IPS-18a (cell line): ENCODE data around the gene WTAP.
"Not testable (repeated sequence)": the region's sequence is repeated elsewhere in the genome, so short reads cannot be mapped to it uniquely, and the experiment has no call there.

Source experiments
- H3K27ac ChIP-seq: one replicate; pipeline ENCODE4 v1.5.1; 2013; ENCODE audit warnings: low read length
- H3K27me3 ChIP-seq: one replicate; pipeline ENCODE4 v1.6.1; 2013; ENCODE audit warnings: mild to moderate bottlenecking, low read length; ENCODE audit not compliant: control insufficient read depth, insufficient read depth
- H3K36me3 ChIP-seq: one replicate; pipeline ENCODE4 v1.6.1; 2013; ENCODE audit warnings: low read depth, low read length; ENCODE audit not compliant: control insufficient read depth
- H3K4me1 ChIP-seq: one replicate; pipeline ENCODE4 v1.6.1; 2013; ENCODE audit warnings: low read depth, low read length; ENCODE audit not compliant: control insufficient read depth
- H3K4me3 ChIP-seq: one replicate; pipeline ENCODE4 v1.5.1; 2013; ENCODE audit warnings: low read length
- H3K9ac ChIP-seq: one replicate; pipeline ENCODE4 v1.6.1; 2013; ENCODE audit warnings: mild to moderate bottlenecking, low read length, moderate library complexity
- H3K9me3 ChIP-seq: one replicate; pipeline ENCODE4 v1.6.1; 2013; ENCODE audit warnings: low read depth, low read length; ENCODE audit not compliant: control insufficient read depth

Gene WTAP

GRCh38 chr6:159687341-159687740 is 40.0 kb upstream of the WTAP start:
- Histone ChIP-seq H3K27me3 (no peaks in the 10 kb centered on the region), H3K9me3 (no peaks in the 10 kb centered on the region), H3K27ac (no peak overlapping the region), H3K9ac (no peak overlapping the region), H3K4me1 (peaks cover 14% of the 10 kb centered on the region), H3K4me3 (no peak overlapping the region), H3K36me3 (peaks cover 33% of the 10 kb centered on the region)

GRCh38 chr6:159688266-159688905 is 38.9 kb upstream of the WTAP start:
- H3K9ac ChIP-seq = no peak overlapping the region

GRCh38 chr6:159689001-159689400 is 38.3 kb upstream of the WTAP start:
- H3K27ac ChIP-seq = no peak overlapping the region
- no peak overlapping the region for H3K4me3 ChIP-seq
- H3K9ac ChIP-seq = no peak overlapping the region
- H3K9me3 ChIP-seq = no peaks in the 10 kb centered on the region
- H3K27me3 ChIP-seq = no peaks in the 10 kb centered on the region
- H3K4me1 ChIP-seq = peaks cover 18% of the 10 kb centered on the region
- H3K36me3 ChIP-seq = peaks cover 25% of the 10 kb centered on the region

More at GRCh38 chr6:159688266-159688905, 38.9 kb upstream of the WTAP start:
- no peak overlapping the region for H3K4me3 ChIP-seq
- no peaks in the 10 kb centered on the region for H3K9me3 ChIP-seq
- H3K27me3 ChIP-seq = no peaks in the 10 kb centered on the region
- H3K36me3 ChIP-seq = peaks cover 31% of the 10 kb centered on the region
- peaks cover 14% of the 10 kb centered on the region for H3K4me1 ChIP-seq
- no peak overlapping the region for H3K27ac ChIP-seq

- not testable (repeated sequence) for H3K4me3 ChIP-seq, H3K9me3 ChIP-seq, H3K27ac ChIP-seq, H3K27me3 ChIP-seq, H3K9ac ChIP-seq
- Histone ChIP-seq H3K4me1 (peaks cover 21% of the 10 kb centered on the region), H3K36me3 (peaks cover 21% of the 10 kb centered on the region)
These were observed 37.2 kb upstream of the WTAP start for GRCh38 chr6:159690135-159690534.

GRCh38 chr6:159691133-159691962 is 36.0 kb upstream of the WTAP start:
- Histone ChIP-seq H3K9ac (no peak overlapping the region), H3K27ac (no peak overlapping the region), H3K27me3 (no peaks in the 10 kb centered on the region), H3K4me1 (peaks cover 21% of the 10 kb centered on the region), H3K36me3 (peaks cover 14% of the 10 kb centered on the region), H3K9me3 (no peaks in the 10 kb centered on the region), H3K4me3 (peak overlapping the region; percentile 93)

GRCh38 chr6:159691963-159692287 is 35.4 kb upstream of the WTAP start:
- no peaks in the 10 kb centered on the region for H3K9me3 ChIP-seq
- H3K4me1 ChIP-seq = peaks cover 21% of the 10 kb centered on the region

GRCh38 chr6:159692303-159693127 is 34.8 kb upstream of the WTAP start:
- Histone ChIP-seq H3K9ac (peak overlapping the region; percentile 72), H3K4me1 (peaks cover 21% of the 10 kb centered on the region), H3K27me3 (no peaks in the 10 kb centered on the region), H3K27ac (no peak overlapping the region), H3K36me3 (peaks cover 5% of the 10 kb centered on the region), H3K4me3 (peak overlapping the region; percentile 93), H3K9me3 (no peaks in the 10 kb centered on the region)

More at GRCh38 chr6:159691963-159692287, 35.4 kb upstream of the WTAP start:
- H3K4me3 ChIP-seq = peak overlapping the region; percentile 93
- peaks cover 11% of the 10 kb centered on the region for H3K36me3 ChIP-seq
- H3K27ac ChIP-seq = no peak overlapping the region
- no peaks in the 10 kb centered on the region for H3K27me3 ChIP-seq
- H3K9ac ChIP-seq = no peak overlapping the region

- Histone ChIP-seq H3K9ac (peak within 1 kb of the TSS; percentile 72), H3K4me3 (peak within 1 kb of the TSS; percentile 93), H3K27ac (no peak within 1 kb of the TSS), H3K9me3 (no peaks in the 10 kb centered on the region), H3K36me3 (peaks cover 3% of the 10 kb centered on the region), H3K4me1 (peaks cover 21% of the 10 kb centered on the region), H3K27me3 (no peaks in the 10 kb centered on the region)
These were observed 34.0 kb upstream of the WTAP start, which contains the start of gene SOD2 for GRCh38 chr6:159693128-159693893. TSS of gene SOD2 (minus strand) at chr6:159693241. CDS start at chr6:159693167, 74 bp downstream.

- peak overlapping the region; percentile 72 for H3K9ac ChIP-seq
- H3K4me1 ChIP-seq = peaks cover 21% of the 10 kb centered on the region
- peaks cover 2% of the 10 kb centered on the region for H3K36me3 ChIP-seq
- no peaks in the 10 kb centered on the region for H3K27me3 ChIP-seq
- H3K9me3 ChIP-seq = no peaks in the 10 kb centered on the region
- H3K4me3 ChIP-seq = peak overlapping the region; percentile 73
- H3K27ac ChIP-seq = no peak overlapping the region
These were observed 33.3 kb upstream of the WTAP start for GRCh38 chr6:159693894-159694545.

- Histone ChIP-seq H3K9ac (no peak overlapping the region), H3K4me1 (peaks cover 20% of the 10 kb centered on the region), H3K36me3 (no peaks in the 10 kb centered on the region), H3K27me3 (no peaks in the 10 kb centered on the region), H3K27ac (no peak overlapping the region), H3K4me3 (no peak overlapping the region), H3K9me3 (no peaks in the 10 kb centered on the region)
These were observed 31.3 kb upstream of the WTAP start for GRCh38 chr6:159695984-159696383.
